ENCODE measurements around the gene TNFRSF8.

Gene TNFRSF8

DNA sequence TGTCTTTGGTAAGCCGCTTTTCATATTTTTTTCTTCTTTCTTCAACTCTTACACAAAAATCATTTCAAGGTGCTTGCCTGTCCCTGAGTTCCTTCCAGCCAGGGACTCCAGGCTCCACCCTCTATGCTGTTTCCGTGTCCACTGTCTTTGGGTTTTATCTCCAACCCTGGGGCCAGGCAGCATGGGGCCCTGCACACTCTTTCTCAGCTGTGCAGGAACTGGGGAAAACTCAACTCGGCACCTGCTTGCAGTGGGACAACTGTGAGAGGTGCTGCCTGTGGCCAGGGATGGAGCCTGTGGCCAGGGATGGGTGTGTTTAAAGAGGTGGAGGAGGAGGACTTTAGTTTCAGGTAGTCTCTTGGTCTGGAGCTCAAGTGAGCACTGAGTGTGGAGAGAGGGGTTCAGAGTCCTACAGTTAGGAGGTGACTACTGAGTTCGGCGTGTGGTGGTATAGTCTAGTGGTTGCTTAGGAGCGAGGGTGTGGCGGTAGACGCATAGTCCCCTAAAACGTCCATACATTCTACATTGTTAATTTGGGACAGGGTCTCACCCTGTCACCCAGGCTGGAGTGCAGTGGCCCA is 13.4 kb downstream of the TNFRSF8 start:
- Histone ChIP-seq H3K36me3 (peaks cover 0 to 60% (median 6%) of the 10 kb centered on the region in 11 experiments; a peak in 7 of 22 replicates), H3K4me1 (peaks cover 11 to 50% (median 35%) of the 10 kb centered on the region in 10 experiments), H3K9ac (no peak overlapping the region), H3K27ac (no peak overlapping the region), H3K9me3 (replicated peaks in 1 of 11) (peaks cover 0 to 18% (median 12%) of the 10 kb centered on the region in 11 experiments; a peak in 16 of 22 replicates), H3K4me3 (no peak overlapping the region), H3K27me3 (no peaks in the 10 kb centered on the region), H4K20me1 (no peaks in the 10 kb centered on the region), H3K4me2 (no peak overlapping the region)
- TF ChIP-seq Cebpa-rat (IDR thresholded peaks at IDR 0.05) = no peak

DNA sequence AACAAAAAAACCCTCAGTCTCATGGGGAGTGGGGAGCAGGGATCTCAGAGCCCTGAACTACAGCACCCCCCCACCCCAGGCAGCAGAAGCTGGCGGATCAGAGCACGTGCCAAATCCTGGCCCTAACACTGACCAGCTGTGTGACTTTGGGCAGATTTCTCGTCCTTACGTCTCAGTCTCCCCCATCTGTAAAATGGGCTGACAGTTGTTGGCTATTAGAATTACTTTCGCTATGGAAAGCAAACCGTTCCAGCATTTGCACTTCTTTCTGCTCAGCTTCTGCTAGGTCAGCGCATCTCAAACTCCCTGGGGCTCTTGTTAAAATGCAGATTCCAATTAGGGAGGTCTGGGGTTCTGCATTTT is 15.5 kb downstream of the TNFRSF8 start:
- Histone ChIP-seq H3K4me2 (no peak overlapping the region), H3K27me3 (no peaks in the 10 kb centered on the region), H3K4me1 (peaks cover 14 to 48% (median 36%) of the 10 kb centered on the region in 10 experiments), H4K20me1 (no peaks in the 10 kb centered on the region), H3K27ac (no peak overlapping the region; a peak in 1 of 22 replicates), H3K4me3 (no peak overlapping the region), H3K9me3 (replicated peaks in 1 of 11) (peaks cover 8 to 35% (median 27%) of the 10 kb centered on the region in 11 experiments), H3K9ac (no peak overlapping the region; a peak in 1 of 22 replicates), H3K36me3 (peaks cover 0 to 46% (median 3%) of the 10 kb centered on the region in 11 experiments; a peak in 8 of 22 replicates)
- no peak for TF ChIP-seq Cebpa-rat (IDR thresholded peaks at IDR 0.05)

DNA sequence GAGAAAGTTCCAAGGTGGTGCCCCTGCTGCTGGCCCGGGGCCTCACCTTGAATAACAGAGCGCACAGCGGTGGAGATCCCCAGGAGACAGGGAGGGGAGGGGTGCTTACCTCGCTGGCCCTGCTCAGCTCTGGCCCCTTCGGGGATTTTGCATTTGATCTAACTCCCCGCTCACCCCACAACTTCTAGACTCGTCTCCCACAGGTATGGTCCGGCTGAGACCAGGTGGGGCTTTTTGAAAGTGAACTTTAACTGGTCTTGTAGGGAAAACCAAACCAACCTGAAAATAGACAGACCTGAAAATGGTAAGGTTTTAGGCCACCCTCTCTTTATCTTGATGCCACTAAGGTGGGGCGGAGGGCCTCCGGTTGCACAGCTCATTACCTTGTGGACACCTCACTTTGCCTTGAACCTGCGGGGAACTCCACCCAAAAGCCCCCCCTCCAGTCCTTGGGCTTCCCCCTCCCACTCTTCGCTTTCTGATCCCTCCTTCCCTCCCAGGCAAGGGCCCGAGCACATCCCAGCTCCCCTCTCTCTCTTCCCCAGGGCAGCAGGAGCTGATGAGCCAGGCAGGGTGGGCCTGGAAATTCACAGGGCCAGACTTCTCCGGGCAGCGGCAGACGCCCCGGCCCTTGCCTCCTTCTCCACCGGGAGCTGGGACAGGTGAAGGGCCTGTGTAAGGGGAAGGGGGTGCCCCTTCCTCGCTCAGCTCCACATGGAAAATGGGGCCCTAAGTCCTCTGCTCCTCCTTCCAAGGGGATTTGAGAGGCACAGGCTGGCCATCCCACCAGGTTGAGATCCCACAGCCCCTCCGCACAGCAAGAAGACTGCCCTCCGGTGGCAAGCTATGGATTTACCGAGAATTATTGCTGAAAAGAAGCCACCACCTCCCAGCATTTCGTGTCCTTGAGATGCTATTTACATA is 16.1 kb downstream of the TNFRSF8 start:
- Histone ChIP-seq H3K9ac (no peak overlapping the region; a peak in 1 of 22 replicates), H3K27ac (peak overlapping the region in 4 of 11 experiments; percentile 14 to 50 (median 38); a peak in 4 of 22 replicates), H3K4me1 (peaks cover 14 to 42% (median 33%) of the 10 kb centered on the region in 10 experiments), H3K9me3 (replicated peaks in 1 of 11) (peaks cover 8 to 35% (median 27%) of the 10 kb centered on the region in 11 experiments), H3K27me3 (no peaks in the 10 kb centered on the region), H3K4me3 (no peak overlapping the region), H3K36me3 (peaks cover 0 to 42% (median under 1%) of the 10 kb centered on the region in 11 experiments; a peak in 8 of 22 replicates), H4K20me1 (no peaks in the 10 kb centered on the region), H3K4me2 (peak overlapping the region in 3 of 11 experiments; percentile 5 to 11 (median 7); a peak in 3 of 22 replicates)
- no peak for TF ChIP-seq Cebpa-rat (IDR thresholded peaks at IDR 0.05)

DNA sequence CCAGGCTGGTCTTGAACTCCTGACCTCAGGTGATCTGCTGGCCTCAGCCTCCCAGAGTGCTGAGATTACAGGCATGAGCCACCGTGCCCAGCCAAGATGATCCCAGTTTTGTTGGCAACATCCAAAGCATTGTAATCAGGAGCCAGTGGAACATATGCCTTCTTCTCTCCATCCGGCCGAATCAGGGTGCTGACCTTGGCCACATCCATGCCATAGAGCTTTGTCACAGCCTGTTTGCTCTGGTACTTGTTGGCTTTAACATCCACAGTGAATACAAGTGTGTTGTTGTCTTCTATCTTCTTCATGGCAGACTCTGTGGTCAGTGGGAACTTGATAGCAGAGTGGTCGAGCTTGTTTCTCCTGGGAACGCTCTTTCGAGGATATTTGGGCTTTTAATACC is 17.1 kb downstream of the TNFRSF8 start:
- no peaks in the 10 kb centered on the region for H3K27me3 ChIP-seq
- peaks cover 8 to 35% (median 27%) of the 10 kb centered on the region in 11 experiments for H3K9me3 ChIP-seq (replicated peaks in 1 of 11)
- peaks cover 0 to 37% (median 0%) of the 10 kb centered on the region in 11 experiments; a peak in 8 of 22 replicates for H3K36me3 ChIP-seq
- peaks cover 14 to 38% (median 32%) of the 10 kb centered on the region in 10 experiments for H3K4me1 ChIP-seq
- H3K9ac ChIP-seq = no peak overlapping the region
- no peak for TF ChIP-seq Cebpa-rat (IDR thresholded peaks at IDR 0.05)
- H3K27ac ChIP-seq = peak overlapping the region in 5 of 11 experiments; percentile 81 to 92 (median 91); a peak in 7 of 22 replicates
- H3K4me3 ChIP-seq = no peak overlapping the region
- H3K4me2 ChIP-seq = peak overlapping the region in 8 of 11 experiments; percentile 7 to 89 (median 83); a peak in 9 of 22 replicates
- no peaks in the 10 kb centered on the region for H4K20me1 ChIP-seq

DNA sequence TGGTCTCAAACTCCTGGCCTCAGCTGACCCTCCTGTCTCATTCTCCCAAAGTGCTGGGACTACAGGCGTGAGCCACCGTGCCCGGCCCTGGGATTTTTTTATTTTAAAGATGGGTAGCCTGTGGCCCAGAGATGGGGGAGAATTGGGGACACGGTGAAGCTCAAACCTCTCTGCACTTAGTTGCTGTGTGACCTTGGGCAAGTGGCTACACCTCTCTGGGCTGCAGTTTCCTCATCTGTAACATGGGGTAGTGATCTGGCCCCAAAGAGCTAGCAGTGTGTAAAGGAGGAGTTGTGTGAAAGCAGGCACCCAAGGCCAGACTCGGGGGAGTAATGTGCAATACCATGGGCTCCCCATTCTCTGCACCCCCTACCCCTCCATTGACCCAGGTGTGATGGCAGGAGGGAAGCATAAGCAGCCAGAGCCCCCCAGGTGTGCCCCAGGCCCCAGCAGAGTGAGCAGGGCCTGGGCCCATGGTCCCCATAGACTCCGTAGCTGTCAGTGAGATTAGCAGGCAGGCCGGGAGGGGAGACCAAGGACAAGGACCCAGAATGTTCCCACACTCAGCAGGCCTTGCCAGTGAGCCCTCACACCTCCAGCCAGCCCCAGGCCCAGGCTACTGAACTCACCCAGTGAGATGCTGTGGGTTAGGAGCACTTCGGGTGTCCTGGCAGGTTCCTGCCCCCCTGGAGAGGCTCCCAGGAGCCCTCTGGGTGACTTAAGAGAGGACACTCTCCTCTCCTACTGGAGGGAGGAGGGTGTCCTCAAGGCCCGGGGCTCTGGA is 17.9 kb downstream of the TNFRSF8 start:
- no peaks in the 10 kb centered on the region for H4K20me1 ChIP-seq
- TF ChIP-seq Cebpa-rat (IDR thresholded peaks at IDR 0.05) = no peak
- H3K4me1 ChIP-seq = peaks cover 14 to 45% (median 37%) of the 10 kb centered on the region in 10 experiments
- H3K9ac ChIP-seq = peak overlapping the region in 8 of 11 experiments; percentile 43 to 76 (median 62); a peak in 14 of 22 replicates
- H3K4me2 ChIP-seq = peak overlapping the region; percentile 46 to 89 (median 81)
- H3K27me3 ChIP-seq = no peaks in the 10 kb centered on the region
- peak overlapping the region in 10 of 11 experiments; percentile 48 to 92 (median 82); a peak in 20 of 22 replicates for H3K27ac ChIP-seq
- peaks cover 8 to 37% (median 27%) of the 10 kb centered on the region in 11 experiments for H3K9me3 ChIP-seq (replicated peaks in 1 of 11)
- H3K4me3 ChIP-seq = peak overlapping the region in 8 of 10 experiments; percentile 14 to 54 (median 38); a peak in 13 of 20 replicates
- H3K36me3 ChIP-seq = peaks cover 0 to 37% (median 3%) of the 10 kb centered on the region in 11 experiments; a peak in 8 of 22 replicates

DNA sequence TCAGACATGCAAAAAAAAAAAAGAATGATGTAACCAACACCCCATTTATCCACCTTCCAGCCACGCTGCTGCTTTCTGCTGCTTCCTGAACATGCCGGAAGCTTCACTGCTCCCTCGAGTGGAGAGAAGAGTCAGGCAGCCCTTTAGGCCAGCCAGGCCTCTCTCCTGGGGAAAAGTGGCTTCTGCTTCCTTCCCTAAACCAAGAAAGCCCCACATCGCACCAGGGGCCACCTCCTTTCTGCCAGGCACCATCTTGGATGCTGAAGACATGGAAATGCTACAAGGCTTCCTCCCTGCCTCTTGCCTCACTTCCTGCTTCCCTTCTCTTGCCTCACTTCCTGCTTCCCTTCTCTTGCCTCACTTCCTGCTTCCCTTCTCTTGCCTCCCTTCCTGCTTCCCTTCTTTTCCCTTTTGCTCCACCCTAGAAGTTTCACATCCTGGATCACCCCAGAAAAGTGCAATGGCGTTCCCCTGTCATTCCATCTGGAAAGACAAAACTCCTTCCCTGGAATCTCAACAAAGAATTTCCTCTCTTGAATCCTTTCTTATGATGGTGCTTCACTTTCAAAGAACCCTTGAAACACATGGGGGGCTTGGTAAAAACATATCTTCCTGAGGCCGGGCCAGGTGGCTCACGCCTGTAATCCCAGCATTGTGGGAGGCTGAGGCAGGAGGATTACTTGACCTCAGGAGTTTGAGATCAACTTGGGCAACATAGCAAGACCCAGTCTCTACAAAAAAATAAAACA is 18.7 kb downstream of the TNFRSF8 start:
- Histone ChIP-seq H3K27ac (peak overlapping the region in 10 of 11 experiments; percentile 48 to 92 (median 82); a peak in 20 of 22 replicates), H3K4me1 (peaks cover 16 to 52% (median 41%) of the 10 kb centered on the region in 10 experiments), H3K9me3 (replicated peaks in 1 of 11) (peaks cover 8 to 42% (median 29%) of the 10 kb centered on the region in 11 experiments), H3K9ac (peak overlapping the region in 8 of 11 experiments; percentile 43 to 76 (median 62); a peak in 13 of 22 replicates), H3K36me3 (peaks cover 0 to 31% (median 4%) of the 10 kb centered on the region in 11 experiments; a peak in 9 of 22 replicates), H3K4me2 (peak overlapping the region; percentile 46 to 89 (median 81)), H3K27me3 (no peaks in the 10 kb centered on the region), H4K20me1 (no peaks in the 10 kb centered on the region), H3K4me3 (peak overlapping the region in 8 of 10 experiments; percentile 14 to 54 (median 38); a peak in 13 of 20 replicates)
- peak in 10 of 11 experiments; percentile 23 to 92 (median 58); a peak in 13 of 22 replicates for TF ChIP-seq Cebpa-rat (IDR thresholded peaks at IDR 0.05)

DNA sequence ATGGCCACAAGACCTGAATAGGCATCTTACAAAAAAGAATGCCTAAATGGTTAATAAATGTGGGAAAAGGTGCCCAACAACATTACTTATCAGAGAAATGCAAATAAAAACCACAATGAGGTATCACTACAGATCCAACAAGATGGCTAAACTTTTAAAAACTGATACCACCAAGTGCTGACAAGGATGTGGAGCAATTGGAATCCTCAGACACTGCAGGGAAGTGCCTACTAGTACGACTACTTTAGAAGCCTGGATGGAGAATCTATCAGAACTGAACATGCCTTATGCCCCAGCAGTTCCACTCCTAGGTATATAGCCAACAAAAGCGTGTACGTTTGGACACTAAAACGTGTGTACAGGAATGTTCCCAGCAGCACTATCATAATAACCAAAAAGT is 19.9 kb downstream of the TNFRSF8 start:
- H3K4me1 ChIP-seq = peaks cover 27 to 63% (median 52%) of the 10 kb centered on the region in 10 experiments
- H3K4me3 ChIP-seq = no peak overlapping the region
- no peaks in the 10 kb centered on the region for H4K20me1 ChIP-seq
- no peak for TF ChIP-seq Cebpa-rat (IDR thresholded peaks at IDR 0.05)
- H3K9me3 ChIP-seq (replicated peaks in 1 of 11) = peaks cover 8 to 34% (median 22%) of the 10 kb centered on the region in 11 experiments
- peaks cover 0 to 23% (median 4%) of the 10 kb centered on the region in 11 experiments; a peak in 8 of 22 replicates for H3K36me3 ChIP-seq
- no peak overlapping the region for H3K4me2 ChIP-seq
- no peaks in the 10 kb centered on the region for H3K27me3 ChIP-seq
- no peak overlapping the region for H3K9ac ChIP-seq
- peak overlapping the region in 2 of 11 experiments; percentile 91 to 92; a peak in 3 of 22 replicates for H3K27ac ChIP-seq

Data from BLaER1 treated with 17β-estradiol and CSF1 and Interleukin-3, amounts not matched to agents 10 nM and 100 nM (cell line).